H9 (cell line): ENCODE results near the gene PLXNA4. TPM values are rescaled to one million over a fixed set of nuclear protein-coding genes. Genes with fewer than 3 reads are reported as not detected.

Experiments
- DNase-seq: peaks from one replicate; pipeline ENCODE4 v3.0.0-alpha.2; 2017
- H2AFZ ChIP-seq: one replicate; pipeline ENCODE4 v1.6.1; 2013; ENCODE audit warnings: mild to moderate bottlenecking, low read length, control low read depth, moderate library complexity
- H2AK5ac ChIP-seq: 2 replicates; pipeline ENCODE4 v1.6.1; 2013; ENCODE audit warnings: low read length, control low read depth, mixed read lengths; ENCODE audit not compliant: insufficient read length
- H2BK120ac ChIP-seq: one replicate; pipeline ENCODE4 v1.6.1; 2013; ENCODE audit warnings: low read depth, mild to moderate bottlenecking, low read length, control low read depth, inconsistent platforms; ENCODE audit not compliant: poor library complexity, severe bottlenecking
- H2BK12ac ChIP-seq: 2 replicates; pipeline ENCODE4 v1.6.1; 2013; ENCODE audit warnings: low read length, control low read depth, mixed read lengths, low read depth; ENCODE audit not compliant: insufficient read length
- H2BK15ac ChIP-seq: 2 replicates; pipeline ENCODE4 v1.6.1; 2013; ENCODE audit warnings: low read depth, low read length, control low read depth
- H2BK20ac ChIP-seq: one replicate; pipeline ENCODE4 v1.6.1; 2013; ENCODE audit warnings: low read depth, mild to moderate bottlenecking, low read length, control low read depth, inconsistent platforms; ENCODE audit not compliant: poor library complexity, severe bottlenecking
- H2BK5ac ChIP-seq: 2 replicates; pipeline ENCODE4 v1.6.1; 2013; ENCODE audit warnings: low read length, control low read depth, mixed read lengths; ENCODE audit not compliant: insufficient read length
- H3K14ac ChIP-seq: 2 replicates; pipeline ENCODE4 v1.6.1; 2013; ENCODE audit warnings: low read length, control low read depth; ENCODE audit not compliant: insufficient read depth
- H3K18ac ChIP-seq: 2 replicates; pipeline ENCODE4 v1.6.1; 2013; ENCODE audit warnings: low read depth, mild to moderate bottlenecking, mixed read lengths, low read length, control low read depth; ENCODE audit not compliant: insufficient read length
- H3K23ac ChIP-seq: 2 replicates; pipeline ENCODE4 v1.6.1; 2013; ENCODE audit warnings: low read length, control low read depth, mixed read lengths, low read depth; ENCODE audit not compliant: insufficient read length
- H3K23me2 ChIP-seq: 2 replicates; pipeline ENCODE4 v1.6.1; 2013; ENCODE audit warnings: low read depth, mild to moderate bottlenecking, mixed read lengths, low read length, control low read depth; ENCODE audit not compliant: insufficient read length, poor library complexity, severe bottlenecking
- H3K27ac ChIP-seq: 2 replicates; pipeline ENCODE4 v1.5.1; 2013; ENCODE audit warnings: low read length, control low read depth, mixed read lengths, low read depth; ENCODE audit not compliant: insufficient read length
- H3K27me3 ChIP-seq: 2 replicates; pipeline ENCODE4 v1.6.1; 2013; ENCODE audit warnings: low read length, control low read depth, inconsistent platforms; ENCODE audit not compliant: insufficient read depth
- H3K4ac ChIP-seq: 2 replicates; pipeline ENCODE4 v1.6.1; 2013; ENCODE audit warnings: low read depth, mild to moderate bottlenecking, control low read depth, inconsistent platforms, low read length, moderate library complexity
- H3K4me1 ChIP-seq: 2 replicates; pipeline ENCODE4 v1.6.1; 2013; ENCODE audit warnings: low read length, control low read depth, inconsistent platforms; ENCODE audit not compliant: insufficient read depth
- H3K4me2 ChIP-seq: 2 replicates; pipeline ENCODE4 v1.6.1; 2013; ENCODE audit warnings: low read length, control low read depth, mixed read lengths; ENCODE audit not compliant: insufficient read length, insufficient read depth
- H3K56ac ChIP-seq: 2 replicates; pipeline ENCODE4 v1.6.1; 2013; ENCODE audit warnings: low read depth, mild to moderate bottlenecking, mixed read lengths, low read length, control low read depth; ENCODE audit not compliant: insufficient read length
- H3K79me1 ChIP-seq: 2 replicates; pipeline ENCODE4 v1.6.1; 2013; ENCODE audit warnings: low read depth, mild to moderate bottlenecking, moderate library complexity, low read length, control low read depth, inconsistent platforms; ENCODE audit not compliant: insufficient read depth, poor library complexity, severe bottlenecking
- H3K79me2 ChIP-seq: 2 replicates; pipeline ENCODE4 v1.6.1; 2013; ENCODE audit warnings: low read length, control low read depth, inconsistent platforms; ENCODE audit not compliant: insufficient read depth
- H3K9ac ChIP-seq: 2 replicates; pipeline ENCODE4 v1.6.1; 2013; ENCODE audit warnings: low read length, control low read depth, mixed read lengths; ENCODE audit not compliant: insufficient read length; ENCODE audit errors: extremely low read depth
- H3K9me3 ChIP-seq: one replicate; pipeline ENCODE4 v1.6.1; 2013; ENCODE audit warnings: low read depth, low read length, inconsistent platforms; ENCODE audit not compliant: control insufficient read depth
- H3T11ph ChIP-seq: one replicate; pipeline ENCODE4 v1.6.1; 2013; ENCODE audit warnings: mild to moderate bottlenecking, low read length, control low read depth, inconsistent platforms
- H4K20me1 ChIP-seq: one replicate; pipeline ENCODE4 v1.6.1; 2013; ENCODE audit not compliant: control insufficient read depth, insufficient read length, insufficient read depth
- H4K5ac ChIP-seq: 2 replicates; pipeline ENCODE4 v1.6.1; 2013; ENCODE audit warnings: low read depth, mild to moderate bottlenecking, mixed read lengths, low read length, control low read depth; ENCODE audit not compliant: insufficient read length
- H4K8ac ChIP-seq: replicated peaks from 2 replicates; pipeline ENCODE4 v1.6.1; 2013; ENCODE audit warnings: low read length, control low read depth, mixed read lengths, low read depth; ENCODE audit not compliant: insufficient read length
- H4K91ac ChIP-seq: 2 replicates; pipeline ENCODE4 v1.6.1; 2013; ENCODE audit warnings: low read depth, mild to moderate bottlenecking, moderate library complexity, mixed read lengths, low read length, control low read depth; ENCODE audit not compliant: insufficient read length
- H3K27ac Mint-ChIP-seq, 3 experiments: 2 replicates in 2 of 3; 3 replicates in 1 of 3; pipeline ENCODE4 v1.8.0; 2020 to 2021; ENCODE audit warnings: mixed read lengths in 3 of 3, mild to moderate bottlenecking in 1 of 3, moderate library complexity in 1 of 3
- H3K27me3 Mint-ChIP-seq: 2 replicates; pipeline ENCODE4 v1.8.0; 2021; ENCODE audit warnings: low read depth, mild to moderate bottlenecking, moderate library complexity, mixed read lengths
- H3K36me3 Mint-ChIP-seq, 3 experiments: 2 replicates in 2 of 3; 3 replicates in 1 of 3; pipeline ENCODE4 v1.8.0; 2020 to 2021; ENCODE audit warnings: low read depth in 3 of 3, mixed read lengths in 3 of 3; ENCODE audit not compliant: insufficient read depth in 1 of 3
- H3K4me1 Mint-ChIP-seq, 2 experiments: 2 replicates each; pipeline ENCODE4 v1.8.0; 2020; ENCODE audit warnings: mixed read lengths in 2 of 2
- H3K4me3 Mint-ChIP-seq, 2 experiments: 2 replicates in 1 of 2; 3 replicates in 1 of 2; pipeline ENCODE4 v1.8.0; 2020 to 2021; ENCODE audit warnings: mild to moderate bottlenecking in 2 of 2, mixed read lengths in 2 of 2, moderate library complexity in 1 of 2
- H3K9me3 Mint-ChIP-seq, 2 experiments: 2 replicates in 1 of 2; 3 replicates in 1 of 2; pipeline ENCODE4 v1.8.0; 2020; ENCODE audit warnings: mild to moderate bottlenecking in 2 of 2, mixed read lengths in 2 of 2, moderate library complexity in 1 of 2
- WGBS: extraction: QIAGEN DNeasy Blood & Tissue Kit; methylation state at CpG from one replicate; pipeline ENCODE4 v1.1.7; 2013; ENCODE audit warnings: missing lambda C conversion rate, low lambda C conversion rate, mixed read lengths; ENCODE audit not compliant: insufficient read length; ENCODE audit errors: extremely low coverage; 5-methylcytosine and 5-hydroxymethylcytosine counted together
- total RNA-seq: library from RNA; stranded (reverse); gene quantifications from 2 replicates; pipeline ENCODE4 v1.2.1, GENCODE V29; 2021
- TF ChIP-seq, protein P1 (sequence below): fragments of 200-600 bp; sonication (generic); conservative IDR thresholded peaks from 3 replicates; pipeline ENCODE4 v1.8.0; 2021; ENCODE audit warnings: antibody characterized with exemption, mild to moderate bottlenecking

PLXNA4 gene
- total RNA-seq, 1 experiment from 2014 or later: 0.35 TPM

GRCh38 chr7:132351954-132352499 is 224.2 kb downstream of the PLXNA4 start:
- no peak overlapping the region for H3K23ac ChIP-seq
- no peak overlapping the region for H2BK120ac ChIP-seq
- H3K27ac ChIP-seq: no peak overlapping the region
- H4K20me1 ChIP-seq: no peaks in the 10 kb centered on the region
- H3K56ac ChIP-seq: no peak overlapping the region
- Mint-ChIP-seq H3K9me3 (peaks cover 0 to 3% of the 10 kb centered on the region in 2 experiments; a peak in 1 of 5 replicates), H3K27ac (no peak overlapping the region), H3K36me3 (no peaks in the 10 kb centered on the region), H3K4me1 (peaks cover 19 to 23% of the 10 kb centered on the region in 2 experiments), H3K4me3 (no peak overlapping the region), H3K27me3 (peaks cover 34% of the 10 kb centered on the region)
- no peak overlapping the region for H2BK5ac ChIP-seq
- WGBS: no CpG with 5 or more reads among the region's 12 CpGs
- H3K27me3 ChIP-seq: no peaks in the 10 kb centered on the region
- TF ChIP-seq, protein P1, sequence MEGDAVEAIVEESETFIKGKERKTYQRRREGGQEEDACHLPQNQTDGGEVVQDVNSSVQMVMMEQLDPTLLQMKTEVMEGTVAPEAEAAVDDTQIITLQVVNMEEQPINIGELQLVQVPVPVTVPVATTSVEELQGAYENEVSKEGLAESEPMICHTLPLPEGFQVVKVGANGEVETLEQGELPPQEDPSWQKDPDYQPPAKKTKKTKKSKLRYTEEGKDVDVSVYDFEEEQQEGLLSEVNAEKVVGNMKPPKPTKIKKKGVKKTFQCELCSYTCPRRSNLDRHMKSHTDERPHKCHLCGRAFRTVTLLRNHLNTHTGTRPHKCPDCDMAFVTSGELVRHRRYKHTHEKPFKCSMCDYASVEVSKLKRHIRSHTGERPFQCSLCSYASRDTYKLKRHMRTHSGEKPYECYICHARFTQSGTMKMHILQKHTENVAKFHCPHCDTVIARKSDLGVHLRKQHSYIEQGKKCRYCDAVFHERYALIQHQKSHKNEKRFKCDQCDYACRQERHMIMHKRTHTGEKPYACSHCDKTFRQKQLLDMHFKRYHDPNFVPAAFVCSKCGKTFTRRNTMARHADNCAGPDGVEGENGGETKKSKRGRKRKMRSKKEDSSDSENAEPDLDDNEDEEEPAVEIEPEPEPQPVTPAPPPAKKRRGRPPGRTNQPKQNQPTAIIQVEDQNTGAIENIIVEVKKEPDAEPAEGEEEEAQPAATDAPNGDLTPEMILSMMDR: no peak
- H2AK5ac ChIP-seq: no peak overlapping the region
- DNase-seq: no peak
- H3K79me2 ChIP-seq: no peaks in the 10 kb centered on the region
- no peak overlapping the region for H3T11ph ChIP-seq
- H2BK12ac ChIP-seq: no peak overlapping the region
- no peaks in the 10 kb centered on the region for H3K9me3 ChIP-seq
- H2AFZ ChIP-seq: no peak overlapping the region
- H3K79me1 ChIP-seq: no peaks in the 10 kb centered on the region
- peak overlapping the region; percentile 63; the same call in 1 of the 2 replicates for H3K14ac ChIP-seq
- H4K91ac ChIP-seq: no peak overlapping the region
- no peaks in the 10 kb centered on the region for H3K23me2 ChIP-seq
- H2BK15ac ChIP-seq: no peak overlapping the region
- H3K4me1 ChIP-seq: no peaks in the 10 kb centered on the region; the same call in 1 of the 2 replicates
- H3K18ac ChIP-seq: no peak overlapping the region
- H2BK20ac ChIP-seq: no peak overlapping the region
- H3K9ac ChIP-seq: no peak overlapping the region
- no peak overlapping the region for H3K4me2 ChIP-seq
- H4K5ac ChIP-seq: no peak overlapping the region
- H4K8ac ChIP-seq: no peak overlapping the region
- no peak overlapping the region for H3K4ac ChIP-seq
